ENCODE results near the gene KSR1. TPM values are rescaled to one million over a fixed set of nuclear protein-coding genes. Genes with fewer than 3 reads are reported as not detected.

Gene KSR1
- total and polyA plus RNA-seq, 9 of the 15 experiments (the other 6 are each of a cell fraction or from before 2014, with no cell fraction given), result 1.4 to 51.7 (median 18.4) TPM

GRCh38 chr17:27601069-27601974 lies 145.1 kb downstream of the KSR1 start (continued):
- TF ChIP-seq CEBPG (CRISPR knock-in tag; IDR thresholded peaks at IDR 0.05), result no peak
- TF ChIP-seq CEBPG (tag; conservative IDR thresholded peaks at IDR 0.05 in 1 of 2, IDR thresholded peaks at IDR 0.05 in 1 of 2), result peak in 1 of 2 experiments; percentile 37; a peak in 1 of 4 replicates
- no peak for TF ChIP-seq CCAR2 (IDR thresholded peaks at IDR 0.05; ENCODE audit: low read depth, low read length)
- TF ChIP-seq HNRNPLL (IDR thresholded peaks at IDR 0.05; ENCODE audit: low read depth, low read length, poor library complexity, severe bottlenecking), result no peak
- no peak for TF ChIP-seq SMARCA5 (IDR thresholded peaks at IDR 0.05)
- TF ChIP-seq SMARCA4 (IDR thresholded peaks at IDR 0.05), result peak; percentile 82
- TF ChIP-seq ARNT (IDR thresholded peaks at IDR 0.05), result no peak
- TF ChIP-seq RAD21 (CRISPR knock-in tag; conservative IDR thresholded peaks at IDR 0.05 in 1 of 2, IDR thresholded peaks at IDR 0.05 in 1 of 2), result peak; percentile 89 to 91
- peak; percentile 36; the same call in 1 of the 2 replicates for TF ChIP-seq SOX6 (IDR thresholded peaks at IDR 0.05)
- peak; percentile 75 for TF ChIP-seq CEBPB (tag; IDR thresholded peaks at IDR 0.05)
- no peak for TF ChIP-seq E2F8 (IDR thresholded peaks at IDR 0.05; ENCODE audit: low read depth, partially characterized antibody)
- TF ChIP-seq AFF1 (IDR thresholded peaks at IDR 0.05; ENCODE audit: low read depth in 1 of 2, partially characterized antibody in 2 of 2), result no peak
- 0 out of 2 replicates have a peak, but pooled peaks have one; percentile 13 for TF ChIP-seq NFATC3 (IDR thresholded peaks at IDR 0.05)
- no peak for TF ChIP-seq POLR2A (conservative IDR thresholded peaks at IDR 0.05)
- 0 out of 2 replicates have a peak, but pooled peaks have one; percentile 25 for TF ChIP-seq HINFP (tag; conservative IDR thresholded peaks at IDR 0.05; ENCODE audit: low read depth)
- no peak for TF ChIP-seq WHSC1 (IDR thresholded peaks at IDR 0.05; ENCODE audit: low read length)
- TF ChIP-seq ZNF586 (CRISPR knock-in tag; conservative IDR thresholded peaks at IDR 0.05), result no peak
- TF ChIP-seq EP300 (IDR thresholded peaks at IDR 0.05; ENCODE audit: low read length), result peak; percentile 34; the same call in 1 of the 2 replicates
- 0 out of 2 replicates have a peak, but pooled peaks have one; percentile 71 for TF ChIP-seq ARID2 (IDR thresholded peaks at IDR 0.05)
